ENCODE results near the gene COA3.

Gene COA3

GRCh38 chr17:42798383-42799380, at the start of gene COA3, which contains the start of gene CNTD1:
Gene COA3 (minus strand): TSS chr17:42798704. CDS start chr17:42798681, 23 bp downstream.
Gene CNTD1 (plus strand): TSS chr17:42798861. CDS start chr17:42799068, 207 bp downstream.
- peak; percentile 57 for DNase-seq

- DNase-seq, result peak; percentile 14
These were observed 49.6 kb upstream of the COA3 start for GRCh38 chr17:42848093-42848492.

DNA sequence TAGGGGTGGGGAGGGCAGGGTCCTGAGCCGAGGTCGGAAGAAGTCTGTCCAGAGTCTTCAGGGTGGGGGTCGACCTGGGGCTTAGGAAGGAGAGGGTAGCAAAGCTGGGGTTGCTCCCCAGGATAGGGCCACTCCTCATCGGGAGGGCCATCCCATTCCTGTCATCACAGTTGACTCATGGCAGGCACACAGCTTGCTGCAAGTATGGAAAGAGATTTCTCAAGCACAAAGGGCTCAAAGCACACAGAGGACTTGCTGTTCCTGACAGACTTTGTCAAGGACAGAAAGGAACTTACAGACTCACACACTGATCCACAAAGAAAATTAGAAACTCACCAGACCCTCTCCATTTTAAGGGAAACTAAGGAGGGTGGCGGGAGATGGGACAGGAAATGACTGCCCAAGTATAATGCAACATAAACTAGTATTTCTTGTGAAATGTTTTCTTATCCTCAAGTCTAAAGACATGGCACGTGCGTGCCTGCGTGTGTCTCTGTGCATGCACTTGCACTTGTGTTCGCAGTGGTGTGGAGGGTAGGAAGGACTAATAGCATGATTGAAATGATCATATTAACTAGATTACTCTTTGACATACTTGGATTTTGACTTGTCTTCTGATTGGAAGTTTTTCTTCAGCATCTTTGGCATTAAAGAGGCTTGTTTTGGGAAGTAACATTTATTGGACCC, 48.2 kb upstream of the COA3 start:
- DNase-seq, result no peak

DNA sequence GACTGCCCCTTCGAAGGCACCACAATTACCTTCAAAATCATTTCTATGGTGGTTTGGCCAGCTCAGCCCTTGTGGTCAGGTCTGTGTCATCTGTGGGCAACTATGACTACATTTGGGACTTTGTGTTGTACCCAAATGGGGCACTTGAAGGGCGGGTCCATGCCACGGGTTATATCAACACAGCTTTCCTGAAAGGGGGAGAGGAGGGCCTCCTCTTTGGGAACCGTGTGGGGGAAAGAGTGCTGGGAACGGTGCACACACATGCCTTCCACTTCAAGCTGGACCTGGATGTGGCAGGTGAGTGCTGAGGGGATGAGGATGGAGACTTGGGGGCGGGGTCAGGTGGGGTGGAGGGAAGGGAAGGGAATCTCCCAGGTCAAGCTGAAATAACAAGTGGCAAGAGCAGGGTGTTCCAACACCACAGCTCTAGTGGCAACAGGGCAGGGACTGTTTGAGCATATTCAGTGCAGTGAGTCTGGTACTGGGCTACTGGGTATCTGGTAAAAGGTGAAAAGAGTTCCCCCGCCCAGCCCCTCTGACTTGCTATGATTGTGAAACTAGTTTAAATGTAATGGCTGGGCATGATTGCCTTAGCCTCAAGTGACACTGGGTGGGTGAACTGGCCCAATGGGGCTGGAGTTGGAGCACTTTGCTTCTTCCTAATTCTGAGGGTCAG, 47.6 kb upstream of the COA3 start:
- DNase-seq, result no peak

- DNase-seq, result no peak
These were observed 47.0 kb upstream of the COA3 start for GRCh38 chr17:42845556-42845917.

- no peak for DNase-seq
These were observed 46.5 kb upstream of the COA3 start for GRCh38 chr17:42844761-42845555.

- DNase-seq, result no peak
These were observed 45.8 kb upstream of the COA3 start, which contains the start of gene AOC2 for GRCh38 chr17:42844271-42844670. Gene AOC2 (plus strand): TSS chr17:42844580. CDS start chr17:42844627, 47 bp downstream.

- peak; percentile 67 for DNase-seq
These were observed 44.9 kb upstream of the COA3 start for GRCh38 chr17:42843358-42843934.

DNA sequence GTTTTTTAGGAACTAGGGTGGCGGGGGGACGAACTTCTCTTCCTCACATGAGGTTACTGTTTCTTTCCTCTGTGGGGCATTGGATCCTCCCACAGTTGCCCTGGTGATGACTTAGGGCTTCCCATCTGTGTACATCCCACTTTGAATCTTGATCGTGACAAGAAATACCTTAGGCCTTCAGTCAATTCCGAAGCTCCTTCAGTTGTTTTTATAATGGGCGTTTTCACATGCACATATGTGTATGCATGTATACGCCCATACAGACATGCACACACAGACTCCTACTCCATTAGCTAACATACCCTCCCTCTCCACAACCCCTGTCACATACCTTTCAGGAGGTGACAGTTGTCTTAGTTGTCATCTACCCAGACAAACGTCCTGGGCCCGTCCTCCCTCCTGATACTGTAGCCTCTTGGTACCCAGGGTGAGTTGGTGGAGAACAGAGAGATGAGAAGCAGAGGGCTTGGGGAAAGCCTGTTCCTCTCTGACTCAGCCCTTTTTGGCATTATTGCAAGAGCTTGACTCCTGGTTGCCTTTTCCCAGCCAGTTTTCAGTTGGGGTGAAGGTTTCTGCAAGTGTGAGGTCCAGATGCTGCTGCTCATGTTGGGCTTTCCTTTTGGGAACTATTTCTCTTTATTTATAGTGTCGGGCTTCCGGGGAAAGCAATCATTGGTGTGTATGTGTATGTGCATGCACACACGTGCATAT, 43.6 kb upstream of the COA3 start:
- no peak for DNase-seq

DNA sequence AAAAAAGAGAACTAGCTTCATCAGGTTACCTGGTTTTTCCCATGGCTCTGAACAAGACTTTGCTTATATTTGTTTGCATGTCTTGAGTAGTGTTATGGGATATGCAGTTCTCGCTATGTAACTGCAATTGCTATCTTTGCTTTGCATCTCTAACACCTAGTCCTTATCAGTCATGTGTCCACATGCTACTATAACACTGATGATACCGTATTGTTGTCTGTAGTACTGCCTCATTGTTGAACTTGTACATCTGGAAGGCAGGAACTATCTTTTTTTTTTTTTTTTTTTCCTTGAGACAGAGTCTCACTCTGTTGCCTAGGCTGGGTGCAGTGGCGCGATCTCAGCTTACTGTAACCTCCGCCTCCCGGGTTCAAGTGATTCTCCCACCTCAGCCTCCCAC, 37.2 kb upstream of the COA3 start:
- DNase-seq, result no peak

DNA sequence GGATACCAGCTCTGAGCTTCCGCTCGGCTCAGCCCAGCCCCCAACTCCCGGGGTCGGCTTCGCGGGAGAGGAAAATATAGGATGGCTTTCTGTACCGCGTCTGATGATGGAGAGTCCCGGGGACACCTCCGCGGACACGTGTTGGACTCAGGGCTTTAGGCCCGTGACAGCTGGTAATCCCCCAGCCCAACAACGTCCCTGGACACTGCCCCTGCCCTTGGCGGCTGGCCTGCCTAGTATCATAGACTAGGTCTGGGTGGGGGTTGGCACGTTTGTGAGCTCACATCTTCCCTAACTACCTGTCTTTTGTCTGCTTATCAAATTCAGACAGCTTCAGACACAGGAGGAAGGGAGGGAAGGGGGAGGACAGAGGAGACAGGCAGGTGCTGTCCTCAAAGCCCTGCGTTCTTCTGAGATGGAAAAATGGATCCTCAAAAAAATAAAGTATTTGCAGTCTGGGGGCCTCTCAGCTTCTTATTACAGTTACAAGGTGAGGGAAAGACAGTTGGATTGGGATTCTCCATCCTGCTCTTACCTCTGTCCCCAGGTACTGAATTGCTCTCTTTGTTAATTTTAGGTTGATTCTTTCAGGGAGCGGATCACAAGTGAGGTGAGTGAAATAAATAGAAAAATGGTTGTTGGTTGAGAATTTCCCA, 35.4 kb upstream of the COA3 start:
- no peak for DNase-seq

DNA sequence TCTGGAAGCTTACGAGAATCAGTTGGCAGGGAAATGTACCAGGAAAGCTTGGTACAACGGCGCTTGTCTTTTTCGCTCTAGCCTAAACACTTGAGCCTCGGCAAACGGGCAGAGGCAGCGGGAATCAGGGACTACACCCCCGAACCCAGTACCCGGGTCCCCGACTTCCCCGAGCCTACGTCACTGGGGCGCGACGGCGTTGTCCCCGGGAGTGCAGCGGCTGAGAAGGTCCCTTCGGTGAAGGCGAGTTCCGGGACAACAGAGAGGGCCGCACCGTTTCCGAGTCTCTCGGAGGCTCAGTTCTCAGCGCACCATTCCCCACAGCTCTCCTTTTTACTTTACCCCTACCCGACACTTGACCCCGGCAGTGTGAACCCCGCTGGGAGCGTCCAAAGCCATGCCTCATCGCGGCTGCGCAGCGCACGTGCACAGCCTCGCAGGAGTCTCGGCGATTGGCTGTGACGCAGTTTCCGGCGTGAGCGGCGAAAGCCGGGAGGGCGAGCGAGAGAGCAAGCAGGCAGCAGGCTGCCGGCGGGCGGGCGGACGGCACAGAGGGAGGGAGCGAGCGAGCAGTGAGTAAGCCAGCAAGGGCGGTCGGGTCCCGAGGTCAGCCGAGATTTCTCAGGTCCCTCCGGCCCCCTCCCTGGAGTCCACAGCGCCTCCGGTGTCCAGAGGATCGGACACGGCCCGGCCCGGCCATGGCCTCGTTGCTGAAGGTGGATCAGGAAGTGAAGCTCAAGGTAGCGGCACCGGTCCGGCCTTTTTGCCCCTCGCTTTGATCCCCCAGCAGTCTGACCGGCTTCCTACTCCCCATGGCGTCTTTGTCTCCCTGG, 34.6 kb upstream of the COA3 start, which contains the start of gene PSME3:
PSME3 (plus strand) TSS at position 464 of the 833 bp plus-strand sequence; CDS start at position 699, 235 bp downstream.
- peak; percentile 67 for DNase-seq

DNA sequence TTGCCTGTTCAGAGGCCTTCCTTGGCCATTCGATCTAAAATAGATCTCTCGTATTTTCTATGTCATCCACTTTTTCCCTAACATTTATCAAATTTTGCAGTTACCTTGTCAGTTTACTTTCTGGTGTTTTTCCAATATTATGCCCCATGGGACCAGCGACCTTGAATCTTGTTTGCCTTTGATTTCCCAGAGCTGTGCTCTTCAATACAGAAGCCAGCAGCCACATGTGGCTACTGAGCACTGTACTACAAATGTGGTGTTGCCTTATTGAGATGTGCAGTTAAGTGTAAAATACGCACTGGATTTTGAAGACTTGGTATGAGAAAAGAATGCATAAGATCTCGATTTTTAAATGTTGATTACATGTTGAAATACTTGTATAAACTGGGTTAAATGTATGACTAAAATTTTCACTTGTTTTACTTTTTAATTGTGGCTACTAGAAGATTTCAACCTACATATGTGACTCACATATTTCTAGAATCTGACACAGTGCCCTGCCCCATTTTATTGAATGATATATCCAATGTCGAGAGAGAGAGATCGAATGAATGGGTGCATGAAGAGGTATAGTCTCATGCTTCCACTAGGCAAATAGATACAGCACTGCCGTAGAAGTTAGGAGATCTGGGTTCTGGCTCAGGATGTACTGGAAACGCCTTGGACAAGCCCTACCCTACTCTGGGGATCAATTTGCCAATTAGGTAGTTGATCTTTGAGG, 33.9 kb upstream of the COA3 start:
- DNase-seq, result no peak

DNA sequence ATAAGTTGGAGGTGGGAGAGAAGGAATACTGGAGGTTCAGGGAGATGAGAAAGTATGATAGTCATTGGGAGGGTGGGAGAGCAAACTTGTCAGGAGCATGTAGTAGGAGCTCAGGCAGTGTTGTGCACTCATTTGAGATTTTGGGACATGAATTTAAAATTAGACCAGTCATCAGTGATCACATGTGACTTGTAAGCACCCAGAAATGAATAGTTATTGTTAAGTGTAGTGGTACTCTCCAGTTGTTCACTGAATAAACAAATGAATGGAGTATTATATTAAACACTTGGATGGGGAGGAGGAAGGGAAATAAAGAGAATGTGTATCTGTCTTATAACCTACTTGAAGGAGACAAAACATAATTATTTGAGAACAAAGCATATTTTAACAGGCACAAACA, 32.5 kb upstream of the COA3 start:
- no peak for DNase-seq

DNA sequence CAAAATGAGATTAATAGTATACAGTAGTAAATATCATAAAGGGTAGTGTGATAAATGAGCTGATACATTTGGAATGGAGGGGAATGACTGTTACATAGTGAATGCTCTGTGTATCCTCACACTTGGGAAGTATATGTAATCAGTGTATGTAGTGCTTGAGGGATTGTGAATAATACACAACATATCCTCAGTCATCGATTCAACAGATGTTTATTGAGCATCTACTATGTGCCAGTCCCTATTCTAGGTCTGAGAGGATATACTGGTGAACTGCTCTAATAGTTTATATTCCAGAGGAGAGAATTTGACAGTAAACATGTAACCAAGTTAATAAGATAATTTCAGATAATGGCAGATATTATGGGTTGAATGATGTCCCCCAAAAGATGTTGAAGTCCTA, 29.0 kb upstream of the COA3 start:
- no peak for DNase-seq

GRCh38 chr17:42821176-42821575, 22.7 kb upstream of the COA3 start:
- DNase-seq, result no peak

DNA sequence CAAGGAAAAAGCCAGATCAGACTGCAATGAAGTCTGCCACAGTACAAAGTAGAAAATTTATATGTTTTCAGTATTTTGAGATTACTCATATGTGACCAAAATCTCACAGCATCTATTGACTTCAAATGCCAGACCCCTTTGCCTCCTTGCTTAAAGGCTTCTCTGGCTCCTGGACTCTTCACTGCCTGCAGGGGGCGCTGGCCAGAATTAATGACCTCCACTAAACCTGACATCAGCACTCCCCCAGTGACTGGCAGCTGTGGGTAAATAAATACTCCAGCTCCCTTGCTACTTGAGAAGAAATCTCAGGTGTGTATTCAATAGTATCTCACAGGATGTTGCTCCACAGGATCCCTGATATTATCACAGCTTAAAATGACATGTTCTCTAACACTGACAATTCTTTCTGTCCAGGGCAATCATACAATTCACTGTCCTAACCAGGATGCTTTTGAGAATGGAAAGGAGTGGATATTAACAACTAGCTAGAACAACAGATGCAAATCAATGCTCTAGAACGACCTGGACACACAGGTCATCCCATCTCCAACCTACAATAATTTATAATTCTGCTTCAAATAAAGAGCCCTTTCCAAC, 21.5 kb upstream of the COA3 start:
- peak; percentile 39 for DNase-seq

GRCh38 chr17:42818379-42818778, 19.9 kb upstream of the COA3 start:
- DNase-seq, result no peak

DNA sequence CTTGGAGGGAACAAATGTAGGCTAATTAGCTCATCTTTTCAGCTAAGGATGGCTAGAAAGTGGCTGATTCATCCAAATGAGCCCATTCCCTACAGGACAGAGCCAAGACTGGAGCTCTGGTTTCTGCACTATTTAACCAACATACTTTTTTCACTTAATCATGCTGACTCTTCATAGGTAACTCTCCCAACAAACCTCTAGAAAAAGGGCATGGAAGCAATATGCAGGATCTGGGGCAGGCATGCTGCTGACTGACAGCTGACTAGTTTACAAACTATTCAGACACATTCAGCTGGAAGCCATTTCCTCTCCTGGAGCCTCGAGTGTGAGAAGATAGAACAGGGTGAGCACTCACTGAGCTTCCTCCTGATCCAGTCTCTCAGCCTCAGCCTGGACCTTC, 19.4 kb upstream of the COA3 start:
- no peak for DNase-seq
